DMS53 treated with DMSO at 0.1 percent for 48 hours (cell line): ENCODE results near the gene TFEB.
"Not testable (repeated sequence)": the region's sequence is repeated elsewhere in the genome, so short reads cannot be mapped to it uniquely, and the experiment has no call there.

Experiments
- DNase-seq: peaks from one replicate; lab custom pipeline; 2025; ENCODE audit not compliant: unreplicated experiment; lab: John Stamatoyannopoulos, UW

The TFEB gene

GRCh38 chr6:41766043-41766664 lies 30.7 kb upstream of the TFEB start:
- not testable (repeated sequence) for DNase-seq

- DNase-seq, result no peak
These were observed 28.1 kb upstream of the TFEB start for GRCh38 chr6:41763470-41763869.

GRCh38 chr6:41759905-41760579 lies 24.6 kb upstream of the TFEB start:
- DNase-seq, result no peak

- DNase-seq, result no peak
These were observed 23.9 kb upstream of the TFEB start for GRCh38 chr6:41759106-41759904.

GRCh38 chr6:41758641-41759035 lies 23.2 kb upstream of the TFEB start:
- DNase-seq, result no peak

GRCh38 chr6:41757931-41758640 lies 22.7 kb upstream of the TFEB start:
- no peak for DNase-seq

GRCh38 chr6:41757271-41757670 lies 21.9 kb upstream of the TFEB start:
- DNase-seq, result no peak

GRCh38 chr6:41756354-41756753 lies 20.9 kb upstream of the TFEB start:
- DNase-seq, result no peak

- no peak for DNase-seq
These were observed 20.5 kb upstream of the TFEB start for GRCh38 chr6:41755895-41756294.

GRCh38 chr6:41750374-41750773 lies 15.0 kb upstream of the TFEB start:
- DNase-seq, result no peak

- DNase-seq, result no peak
These were observed 13.1 kb upstream of the TFEB start for GRCh38 chr6:41748542-41748941.

- no peak for DNase-seq
These were observed 12.7 kb upstream of the TFEB start for GRCh38 chr6:41748102-41748477.

- no peak for DNase-seq
These were observed 12.1 kb upstream of the TFEB start, which contains the start of gene PGC for GRCh38 chr6:41747256-41748101. TSS of gene PGC (minus strand) at chr6:41747397. CDS start at chr6:41747334, 63 bp downstream.

GRCh38 chr6:41746107-41746506 lies 10.7 kb upstream of the TFEB start:
- no peak for DNase-seq

- no peak for DNase-seq
These were observed 8.9 kb upstream of the TFEB start for GRCh38 chr6:41744236-41744787.

GRCh38 chr6:41743406-41744235 lies 8.2 kb upstream of the TFEB start:
- DNase-seq, result no peak

- DNase-seq, result no peak
These were observed 6.5 kb upstream of the TFEB start for GRCh38 chr6:41741625-41742490.

GRCh38 chr6:41740366-41741162 lies 5.2 kb upstream of the TFEB start:
- no peak for DNase-seq
